HEK293 (cell line): ENCODE results near the gene PRR3.

ENCODE experiments used
- CTCF ChIA-PET: fragments of 350-600 bp; formaldehyde crosslinking; extraction: SDS; loops from one replicate; lab custom pipeline; 2021; ENCODE audit warnings: antibody characterized with exemption; lab: Yijun Ruan, JAX
- POLR2A ChIA-PET: fragments of 300-600 bp; formaldehyde crosslinking; extraction: SDS; loops from one replicate; lab custom pipeline; 2020; ENCODE audit warnings: antibody characterized with exemption, inconsistent platforms; lab: Yijun Ruan, JAX
- H3K27ac ChIP-seq: fragments of 200-500 bp; sonication (Bioruptor generic); 2 replicates; pipeline ENCODE4 v1.5.1; 2014; ENCODE audit warnings: low read depth, low read length, control low read depth, inconsistent platforms; ENCODE audit errors: extremely low read depth
- H3K36me3 ChIP-seq, 2 experiments: fragments of 200-500 bp in 1 of 2; sonication (Bioruptor generic) in 1 of 2; 1 replicate in 1 of 2; 2 replicates in 1 of 2; pipeline ENCODE4 v1.5.1; 2014 to 2017; ENCODE audit warnings: inconsistent platforms in 2 of 2, low read length in 2 of 2; ENCODE audit not compliant: control insufficient read depth in 2 of 2, insufficient read depth in 1 of 2
- H3K4me1 ChIP-seq: fragments of 200-500 bp; sonication (Bioruptor generic); 2 replicates; pipeline ENCODE4 v1.5.1; 2014; ENCODE audit warnings: mild to moderate bottlenecking, low read length, inconsistent platforms; ENCODE audit not compliant: control insufficient read depth, insufficient read depth
- H3K4me3 ChIP-seq: 2 replicates; pipeline ENCODE4 v1.5.1; 2011; ENCODE audit warnings: low read depth, mild to moderate bottlenecking, control low read depth, low read length, moderate library complexity
- H3K9me3 ChIP-seq: fragments of 200-500 bp; sonication (Bioruptor generic); 2 replicates; pipeline ENCODE4 v1.5.1; 2014; ENCODE audit warnings: low read depth, low read length, inconsistent platforms; ENCODE audit not compliant: control insufficient read depth, insufficient read depth
- CTCF ChIP-seq: fragments of 450-650 bp; formaldehyde crosslinking; IDR thresholded peaks from 2 replicates; pipeline ENCODE4 v1.5.1; 2016; ENCODE audit warnings: missing biosample characterization, missing genetic modification characterization
- GFI1B ChIP-seq: fragments of 450-650 bp; formaldehyde crosslinking; IDR thresholded peaks from 2 replicates; pipeline ENCODE4 v1.5.1; 2016; ENCODE audit warnings: missing biosample characterization, missing genetic modification characterization
- GLI4 ChIP-seq: fragments of 450-650 bp; formaldehyde crosslinking; IDR thresholded peaks from 2 replicates; pipeline ENCODE4 v1.5.1; 2016; ENCODE audit warnings: missing biosample characterization, missing genetic modification characterization
- GLIS1 ChIP-seq: fragments of 450-650 bp; formaldehyde crosslinking; IDR thresholded peaks from 2 replicates; pipeline ENCODE4 v1.5.1; 2016; ENCODE audit warnings: missing biosample characterization, missing genetic modification characterization
- HIC1 ChIP-seq: fragments of 450-650 bp; formaldehyde crosslinking; IDR thresholded peaks from 2 replicates; pipeline ENCODE4 v1.5.1; 2016; ENCODE audit warnings: missing biosample characterization, missing genetic modification characterization
- IKZF3 ChIP-seq: fragments of 450-650 bp; IDR thresholded peaks from 2 replicates; pipeline ENCODE4 v1.5.0; 2018; ENCODE audit warnings: missing biosample characterization, mild to moderate bottlenecking, missing genetic modification characterization, moderate library complexity
- KLF16 ChIP-seq: fragments of 450-650 bp; formaldehyde crosslinking; IDR thresholded peaks from 2 replicates; pipeline ENCODE4 v1.5.1; 2017; ENCODE audit warnings: missing biosample characterization, missing genetic modification characterization
- PRDM6 ChIP-seq: fragments of 450-650 bp; formaldehyde crosslinking; IDR thresholded peaks from 2 replicates; pipeline ENCODE4 v1.5.1; 2017; ENCODE audit warnings: missing biosample characterization, missing genetic modification characterization
- SETDB1 ChIP-seq: IDR thresholded peaks from one replicate; pipeline ENCODE4 v1.6.1; 2017; ENCODE audit warnings: mild to moderate bottlenecking, low read length, moderate library complexity, mixed read lengths; ENCODE audit not compliant: insufficient read length
- SP3 ChIP-seq: fragments of 450-650 bp; formaldehyde crosslinking; IDR thresholded peaks from 2 replicates; pipeline ENCODE4 v1.5.1; 2016; ENCODE audit warnings: missing biosample characterization, missing genetic modification characterization
- ZBTB1 ChIP-seq: fragments of 450-650 bp; formaldehyde crosslinking; IDR thresholded peaks from 2 replicates; pipeline ENCODE4 v1.5.1; 2016; ENCODE audit warnings: missing biosample characterization, missing genetic modification characterization
- ZBTB10 ChIP-seq: fragments of 450-650 bp; formaldehyde crosslinking; IDR thresholded peaks from 2 replicates; pipeline ENCODE4 v1.5.1; 2016; ENCODE audit warnings: missing biosample characterization, missing genetic modification characterization
- ZBTB7A ChIP-seq: fragments of 450-650 bp; formaldehyde crosslinking; IDR thresholded peaks from 2 replicates; pipeline ENCODE4 v1.5.1; 2016; ENCODE audit warnings: low read depth, missing biosample characterization, missing genetic modification characterization
- ZFHX2 ChIP-seq: fragments of 450-650 bp; formaldehyde crosslinking; conservative IDR thresholded peaks from 2 replicates; pipeline ENCODE4 v1.5.1; 2016; ENCODE audit warnings: missing biosample characterization, missing genetic modification characterization
- ZNF292 ChIP-seq: fragments of 450-650 bp; formaldehyde crosslinking; IDR thresholded peaks from 2 replicates; pipeline ENCODE4 v1.5.1; 2016; ENCODE audit warnings: low read depth, missing biosample characterization, missing genetic modification characterization, borderline replicate concordance
- ZNF362 ChIP-seq: fragments of 450-650 bp; formaldehyde crosslinking; IDR thresholded peaks from 2 replicates; pipeline ENCODE4 v1.5.1; 2016; ENCODE audit warnings: missing biosample characterization, missing genetic modification characterization
- ZNF391 ChIP-seq: fragments of 450-650 bp; formaldehyde crosslinking; IDR thresholded peaks from 2 replicates; pipeline ENCODE4 v1.5.1; 2016; ENCODE audit warnings: low read depth, missing biosample characterization, missing genetic modification characterization, borderline replicate concordance
- ZNF571 ChIP-seq: fragments of 450-650 bp; formaldehyde crosslinking; IDR thresholded peaks from 2 replicates; pipeline ENCODE4 v1.5.0; 2017; ENCODE audit warnings: missing biosample characterization, missing genetic modification characterization
- ZNF580 ChIP-seq: fragments of 450-650 bp; formaldehyde crosslinking; IDR thresholded peaks from 2 replicates; pipeline ENCODE4 v1.5.1; 2016; ENCODE audit warnings: missing biosample characterization, missing genetic modification characterization
- ZNF585B ChIP-seq: fragments of 450-650 bp; formaldehyde crosslinking; IDR thresholded peaks from 2 replicates; pipeline ENCODE4 v1.5.1; 2016; ENCODE audit warnings: missing biosample characterization, missing genetic modification characterization
- ZNF626 ChIP-seq: fragments of 450-650 bp; sonication (Bioruptor Pico); formaldehyde crosslinking; IDR thresholded peaks from 2 replicates; pipeline ENCODE4 v1.5.1; 2018; ENCODE audit warnings: missing biosample characterization, missing genetic modification characterization, inconsistent platforms
- ZNF658 ChIP-seq: fragments of 450-650 bp; formaldehyde crosslinking; IDR thresholded peaks from 2 replicates; pipeline ENCODE4; 2016; ENCODE audit warnings: missing biosample characterization, missing genetic modification characterization
- ZNF704 ChIP-seq: fragments of 450-650 bp; formaldehyde crosslinking; IDR thresholded peaks from 2 replicates; pipeline ENCODE4 v1.5.1; 2016; ENCODE audit warnings: missing biosample characterization, missing genetic modification characterization
- ZNF76 ChIP-seq: fragments of 450-650 bp; formaldehyde crosslinking; IDR thresholded peaks from 2 replicates; pipeline ENCODE4; 2016; ENCODE audit warnings: low read depth, missing biosample characterization, missing genetic modification characterization, borderline replicate concordance
- ZNF830 ChIP-seq: fragments of 450-650 bp; IDR thresholded peaks from 2 replicates; pipeline ENCODE4 v1.5.0; 2018; ENCODE audit warnings: missing biosample characterization, missing genetic modification characterization, low read depth, mild to moderate bottlenecking, moderate library complexity

PRR3 gene

GRCh38 chr6:30556906-30557682, at the start of gene PRR3:
Gene PRR3 (plus strand): TSS chr6:30557295. CDS start chr6:30557345, 50 bp downstream.
- 0 out of 2 replicates have a peak, but pooled peaks cover 3% of the 10 kb centered on the region for H3K4me1 ChIP-seq
- peak within 1 kb of the TSS; percentile 86 for H3K4me3 ChIP-seq
- ChIA-PET POLR2A (interaction anchor here (0.5 to 4.1 kb wide), 9 partner anchors 10 to 61 kb away, joined by 3 to 41 read pairs (median 8); partner anchors contain the start of genes ABCF1, MRPS18B and PPP1R10), CTCF (interaction anchor here (0.5 to 9.2 kb wide), 7 partner anchors 9 to 88 kb away, joined by 3 to 175 read pairs (median 4); partner anchors contain the start of gene ABCF1)
- H3K9me3 ChIP-seq, result no peaks in the 10 kb centered on the region
- H3K36me3 ChIP-seq, result peaks cover 15 to 53% of the 10 kb centered on the region in 2 experiments; a peak in 2 of 3 replicates
- H3K27ac ChIP-seq, result peak within 1 kb of the TSS; percentile 74
- TF ChIP-seq ZFHX2 (peak; percentile 66), ZNF704 (tag by site-specific recombination) (no peak), GLI4 (tag by site-specific recombination) (peak; percentile 44; the same call in 1 of the 2 replicates), ZNF391 (tag by site-specific recombination) (peak; percentile 43; the same call in 1 of the 2 replicates), ZNF580 (tag by site-specific recombination) (peak; percentile 100), ZNF658 (tag by site-specific recombination) (no peak), SP3 (no peak; the same call in 1 of the 2 replicates), KLF16 (tag by site-specific recombination) (no peak), ZBTB1 (tag by site-specific recombination) (no peak), CTCF (tag by site-specific recombination) (no peak), ZNF292 (tag by site-specific recombination) (no peak), ZNF571 (tag by site-specific recombination) (no peak), GLIS1 (no peak; the same call in 1 of the 2 replicates), HIC1 (peak; percentile 85), ZNF626 (tag by site-specific recombination) (no peak), PRDM6 (tag by site-specific recombination) (no peak), ZNF76 (tag by site-specific recombination) (peak; percentile 80), ZBTB10 (tag by site-specific recombination) (no peak; the same call in 1 of the 2 replicates), ZNF362 (tag by site-specific recombination) (0 out of 2 replicates have a peak, but pooled peaks have one; percentile 12), IKZF3 (tag by site-specific recombination) (no peak), SETDB1 (peak; percentile 55), ZBTB7A (tag by site-specific recombination) (no peak; the same call in 1 of the 2 replicates), GFI1B (tag by site-specific recombination) (no peak), ZNF585B (no peak), ZNF830 (tag by site-specific recombination) (no peak)
